Kidney epithelial cell (primary cell): ENCODE measurements around the gene ATP11A. TPM values are rescaled to one million over a fixed set of nuclear protein-coding genes. Genes with fewer than 3 reads are reported as not detected.

Source experiments
- DNase-seq: peaks from one replicate; pipeline ENCODE4 v3.0.0-alpha.2; 2010; ENCODE audit warnings: low read depth
- H3K27me3 ChIP-seq: 2 replicates; pipeline ENCODE4 v1.6.0; 2011; ENCODE audit warnings: low read length; ENCODE audit not compliant: control insufficient read depth, insufficient read depth
- H3K36me3 ChIP-seq: 2 replicates; pipeline ENCODE4 v1.5.1; 2011; ENCODE audit warnings: low read length; ENCODE audit not compliant: control insufficient read depth, insufficient read depth
- H3K4me3 ChIP-seq: 2 replicates; pipeline ENCODE4 v1.5.1; 2011; ENCODE audit warnings: low read depth, mild to moderate bottlenecking, control low read depth, low read length
- CTCF ChIP-seq: IDR thresholded peaks from 2 replicates; pipeline ENCODE4 v1.5.1; 2011; ENCODE audit warnings: mild to moderate bottlenecking, moderate library complexity, low read length, control low read depth, inconsistent platforms; ENCODE audit not compliant: insufficient read depth, poor library complexity, severe bottlenecking
- total RNA-seq: library from RNA; depleted of rRNA; stranded (reverse); fragments of >200 nt; gene quantifications from 2 replicates; pipeline ENCODE4 v1.2.3, GENCODE V29; 2015

The ATP11A gene
- total RNA-seq, 1 donor from 2014 or later, result 31.5 TPM

GRCh38 chr13:112771139-112771876 lies 81.5 kb downstream of the ATP11A start:
- H3K27me3 ChIP-seq, result no peaks in the 10 kb centered on the region
- DNase-seq, result no peak
- no peaks in the 10 kb centered on the region for H3K36me3 ChIP-seq
- no peak overlapping the region for H3K4me3 ChIP-seq
- no peak for TF ChIP-seq CTCF

DNA sequence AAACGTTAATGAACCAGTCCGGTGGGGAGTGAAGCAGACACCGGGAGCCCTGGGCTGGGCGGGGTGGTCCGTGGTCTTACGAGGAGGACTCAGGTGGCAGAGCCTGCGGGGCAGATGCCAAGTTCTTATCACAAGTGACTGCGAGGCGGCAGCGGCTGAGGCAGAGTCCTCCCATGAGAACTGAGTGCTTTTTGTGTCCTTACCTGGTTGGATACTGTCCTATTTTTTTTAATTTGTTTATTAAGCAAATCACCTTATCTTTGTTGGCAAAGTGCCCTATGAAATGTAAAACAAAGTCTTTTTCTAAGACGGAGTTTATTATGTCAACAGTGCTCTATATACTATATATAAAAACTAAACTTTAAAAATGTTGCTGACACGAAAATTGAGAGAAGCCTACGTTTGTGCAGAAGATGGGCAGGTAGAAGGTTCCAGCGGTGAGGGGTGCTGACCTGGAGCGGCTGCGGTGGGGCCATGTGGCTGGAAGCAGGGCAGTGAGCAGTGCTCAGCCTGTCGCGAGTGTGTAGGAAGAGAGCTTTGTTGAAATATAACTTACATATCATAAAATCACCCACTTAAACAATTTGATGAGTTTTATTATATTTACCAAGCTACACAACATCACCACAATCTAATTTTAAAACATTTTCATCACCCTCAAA lies 82.2 kb downstream of the ATP11A start:
- no peak overlapping the region for H3K4me3 ChIP-seq
- H3K36me3 ChIP-seq, result no peaks in the 10 kb centered on the region
- H3K27me3 ChIP-seq, result no peaks in the 10 kb centered on the region
- no peak for TF ChIP-seq CTCF
- no peak for DNase-seq

DNA sequence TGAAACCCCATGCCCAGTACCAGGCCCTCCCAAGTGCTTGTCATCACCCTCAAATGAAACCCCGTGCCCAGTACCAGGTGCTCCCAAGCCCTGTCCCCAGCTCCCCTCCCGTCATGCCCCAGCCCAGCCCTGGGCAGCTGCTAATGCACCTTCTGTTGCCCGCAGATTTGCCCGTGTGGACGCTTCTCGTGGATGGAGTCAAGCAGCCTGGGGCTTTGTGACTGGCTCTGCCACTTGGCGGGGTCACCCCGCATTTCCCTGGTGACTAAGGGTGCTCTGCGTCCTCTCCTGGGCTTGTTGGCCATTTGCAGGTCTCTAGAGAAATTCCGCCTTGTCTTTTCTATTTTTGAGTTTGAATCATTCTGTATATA lies 82.7 kb downstream of the ATP11A start:
- no peaks in the 10 kb centered on the region for H3K36me3 ChIP-seq
- H3K27me3 ChIP-seq, result no peaks in the 10 kb centered on the region
- no peak overlapping the region for H3K4me3 ChIP-seq
- TF ChIP-seq CTCF, result no peak
- DNase-seq, result no peak

GRCh38 chr13:112772929-112773328 lies 83.1 kb downstream of the ATP11A start:
- TF ChIP-seq CTCF, result no peak
- DNase-seq, result no peak
- no peaks in the 10 kb centered on the region for H3K27me3 ChIP-seq
- H3K4me3 ChIP-seq, result no peak overlapping the region
- no peaks in the 10 kb centered on the region for H3K36me3 ChIP-seq

GRCh38 chr13:112773601-112774447 lies 84.0 kb downstream of the ATP11A start:
- Histone ChIP-seq H3K27me3 (no peaks in the 10 kb centered on the region), H3K36me3 (no peaks in the 10 kb centered on the region), H3K4me3 (no peak overlapping the region)
- DNase-seq, result no peak
- TF ChIP-seq CTCF, result no peak
